ENCODE measurements around the gene SECTM1. TPM values are rescaled to one million over a fixed set of nuclear protein-coding genes. Genes with fewer than 3 reads are reported as not detected.

The SECTM1 gene
- total and polyA plus RNA-seq, 9 of the 15 experiments (the other 6 are each of a cell fraction or from before 2014, with no cell fraction given) = 0.11 to 0.46 (median 0.18) TPM; not detected in 6

GRCh38 chr17:82346342-82347300 is 13.1 kb upstream of the SECTM1 start (continued):
- TF ChIP-seq AFF1 (IDR thresholded peaks at IDR 0.05; ENCODE audit: low read depth in 1 of 2, partially characterized antibody in 2 of 2) (no peak), KAT8 (IDR thresholded peaks at IDR 0.05; ENCODE audit: low read depth) (no peak), POLR2A (conservative IDR thresholded peaks at IDR 0.05) (no peak), HINFP (tag; conservative IDR thresholded peaks at IDR 0.05; ENCODE audit: low read depth) (peak; percentile 45; the same call in 1 of the 2 replicates), CLOCK (CRISPR knock-in tag; IDR thresholded peaks at IDR 0.05; ENCODE audit: borderline replicate concordance) (no peak), SMAD4 (CRISPR knock-in tag; conservative IDR thresholded peaks at IDR 0.05) (peak; percentile 67), HDGF (IDR thresholded peaks at IDR 0.05) (no peak), CHCHD3 (CRISPR knock-in tag; IDR thresholded peaks at IDR 0.05) (no peak), ZNF134 (CRISPR knock-in tag; conservative IDR thresholded peaks at IDR 0.05) (no peak), USF1 (CRISPR knock-in tag; IDR thresholded peaks at IDR 0.05) (peak; percentile 66), ZBTB11 (CRISPR knock-in tag; IDR thresholded peaks at IDR 0.05) (peak in 1 of 3 experiments; percentile 37; a peak in 2 of 6 replicates), IFI16 (CRISPR knock-in tag; IDR thresholded peaks at IDR 0.05) (0 out of 2 replicates have a peak, but pooled peaks have one; percentile 18)
